HCT116 (cell line): ENCODE results near the gene CAPN9.

Experiments
- MAX ChIP-seq: IDR thresholded peaks from 2 replicates; pipeline ENCODE4 v1.6.1; 2012
- ZFX ChIP-seq: fragments of 450-650 bp; IDR thresholded peaks from 2 replicates; pipeline ENCODE4 v1.6.1; 2017
- TF ChIP-seq, protein P1 (sequence below), 3 experiments: fragments of 200-600 bp in 1 of 3; sonication (generic) in 1 of 3; IDR thresholded peaks in 2 of 3; conservative IDR thresholded peaks in 1 of 3; 2 replicates each; pipeline ENCODE4 v1.5.1; 2012 to 2017; ENCODE audit warnings: low read depth in 2 of 3, low read length in 2 of 3, antibody characterized with exemption in 1 of 3, borderline replicate concordance in 1 of 3, control low read depth in 1 of 3, mild to moderate bottlenecking in 1 of 3, mixed read lengths in 1 of 3, mixed run types in 1 of 3, moderate library complexity in 1 of 3; ENCODE audit not compliant: insufficient read depth in 1 of 3

GRCh38 chr1:230781594-230781993 is 34.4 kb downstream of the CAPN9 start:
- TF ChIP-seq, protein P1, sequence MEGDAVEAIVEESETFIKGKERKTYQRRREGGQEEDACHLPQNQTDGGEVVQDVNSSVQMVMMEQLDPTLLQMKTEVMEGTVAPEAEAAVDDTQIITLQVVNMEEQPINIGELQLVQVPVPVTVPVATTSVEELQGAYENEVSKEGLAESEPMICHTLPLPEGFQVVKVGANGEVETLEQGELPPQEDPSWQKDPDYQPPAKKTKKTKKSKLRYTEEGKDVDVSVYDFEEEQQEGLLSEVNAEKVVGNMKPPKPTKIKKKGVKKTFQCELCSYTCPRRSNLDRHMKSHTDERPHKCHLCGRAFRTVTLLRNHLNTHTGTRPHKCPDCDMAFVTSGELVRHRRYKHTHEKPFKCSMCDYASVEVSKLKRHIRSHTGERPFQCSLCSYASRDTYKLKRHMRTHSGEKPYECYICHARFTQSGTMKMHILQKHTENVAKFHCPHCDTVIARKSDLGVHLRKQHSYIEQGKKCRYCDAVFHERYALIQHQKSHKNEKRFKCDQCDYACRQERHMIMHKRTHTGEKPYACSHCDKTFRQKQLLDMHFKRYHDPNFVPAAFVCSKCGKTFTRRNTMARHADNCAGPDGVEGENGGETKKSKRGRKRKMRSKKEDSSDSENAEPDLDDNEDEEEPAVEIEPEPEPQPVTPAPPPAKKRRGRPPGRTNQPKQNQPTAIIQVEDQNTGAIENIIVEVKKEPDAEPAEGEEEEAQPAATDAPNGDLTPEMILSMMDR (IDR thresholded peaks at IDR 0.05 in 2 of 3, conservative IDR thresholded peaks at IDR 0.05 in 1 of 3; ENCODE audit: borderline replicate concordance in 1 of 3, insufficient read depth in 1 of 3, low read depth in 2 of 3, low read length in 2 of 3), result no peak
- TF ChIP-seq ZFX (no peak), MAX (no peak)
